GM19240 (cell line): ENCODE data around the gene SLC8A1.

Source experiments
- DNase-seq: peaks from one replicate; pipeline ENCODE4 v3.0.0; 2011; ENCODE audit warnings: low spot score; ENCODE audit not compliant: insufficient read length

SLC8A1 gene

DNA sequence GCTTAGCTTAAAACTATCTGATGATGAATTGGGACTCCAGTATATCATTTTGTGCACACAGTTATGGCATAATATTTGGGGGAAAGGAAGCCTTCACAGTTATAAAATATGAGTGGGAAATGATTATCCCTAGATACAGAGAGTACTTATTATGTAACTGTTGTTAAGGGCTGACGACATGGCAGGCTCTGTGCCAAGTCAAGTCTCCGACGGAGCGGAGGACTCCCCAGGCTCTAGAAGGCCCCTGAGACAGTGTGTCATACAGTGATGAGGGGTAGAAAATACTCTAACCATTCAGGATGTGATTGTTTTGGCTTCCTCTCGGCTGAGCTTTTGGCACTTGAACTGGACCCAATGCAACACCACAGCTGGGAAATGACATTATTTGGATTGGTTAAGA is 211.8 kb downstream of the SLC8A1 start:
- no peak for DNase-seq

DNA sequence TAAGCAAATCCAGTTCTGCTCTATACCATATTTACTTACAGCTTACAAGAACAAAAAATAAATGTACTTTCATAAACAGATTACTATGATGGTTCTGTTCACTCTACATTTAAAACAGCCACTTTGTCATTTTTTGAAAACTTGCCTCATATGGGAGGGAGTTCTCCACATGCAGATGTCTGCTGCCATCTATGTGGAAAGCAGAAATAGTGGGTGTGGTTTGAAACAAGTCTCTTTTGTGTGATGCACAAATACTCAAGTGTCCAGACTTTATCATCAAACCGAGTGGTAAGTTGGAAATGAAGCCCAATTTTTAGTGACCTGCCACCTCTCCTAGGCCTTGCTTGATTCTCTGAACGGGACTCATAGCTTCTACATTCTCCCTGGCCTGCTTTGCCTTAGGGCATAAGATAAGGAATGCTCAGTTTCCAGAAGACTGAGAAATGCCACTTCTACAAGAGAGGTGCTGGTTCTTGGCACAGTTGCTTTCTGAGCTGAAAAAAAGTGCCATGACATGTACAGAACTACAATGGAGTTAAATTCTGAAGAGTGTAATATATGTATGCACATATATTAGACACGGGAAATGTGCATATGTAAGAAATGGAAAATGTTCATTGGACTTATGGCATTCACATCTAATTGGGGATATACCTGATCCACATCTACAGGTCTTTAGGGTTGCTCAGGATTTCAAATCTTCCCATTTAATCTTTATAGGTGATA is 221.0 kb downstream of the SLC8A1 start:
- no peak for DNase-seq

DNA sequence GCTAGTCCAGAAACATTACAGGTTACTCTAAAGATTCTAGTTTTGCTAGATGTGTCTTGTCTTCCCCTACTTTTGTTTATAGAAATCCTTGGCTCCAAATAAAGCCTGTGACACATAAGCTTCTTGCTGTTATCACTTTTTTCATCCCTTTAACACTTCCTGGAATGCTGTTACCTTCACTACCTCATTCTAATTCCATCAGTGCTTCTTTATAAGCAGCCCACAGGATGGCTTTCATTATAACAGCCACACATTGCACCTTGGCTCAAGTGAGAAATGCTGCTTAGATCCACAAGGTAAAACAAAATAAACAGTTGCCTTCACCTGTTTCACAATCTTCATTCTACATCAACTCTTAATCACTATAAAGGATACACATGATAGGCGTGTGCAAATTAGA is 221.7 kb downstream of the SLC8A1 start:
- DNase-seq, result no peak

DNA sequence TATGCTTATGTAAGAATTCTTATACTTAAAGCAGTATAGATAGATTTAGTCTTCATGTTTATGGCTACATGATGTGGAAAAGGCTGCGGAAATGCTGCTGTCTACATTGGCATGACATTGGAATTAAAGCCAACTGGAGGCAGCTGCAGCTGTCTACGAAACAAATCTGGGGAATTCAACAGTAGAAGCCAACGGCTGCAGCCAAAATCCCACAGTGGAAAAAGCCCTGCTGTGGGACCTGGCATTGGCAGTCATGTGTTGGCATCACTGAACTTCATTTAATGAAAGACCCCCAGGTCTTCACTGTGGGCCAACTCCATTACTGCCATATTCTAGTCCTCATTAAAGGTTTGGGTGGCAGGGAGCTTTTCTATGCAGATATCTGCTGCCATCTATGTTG is 223.6 kb downstream of the SLC8A1 start:
- no peak for DNase-seq

DNA sequence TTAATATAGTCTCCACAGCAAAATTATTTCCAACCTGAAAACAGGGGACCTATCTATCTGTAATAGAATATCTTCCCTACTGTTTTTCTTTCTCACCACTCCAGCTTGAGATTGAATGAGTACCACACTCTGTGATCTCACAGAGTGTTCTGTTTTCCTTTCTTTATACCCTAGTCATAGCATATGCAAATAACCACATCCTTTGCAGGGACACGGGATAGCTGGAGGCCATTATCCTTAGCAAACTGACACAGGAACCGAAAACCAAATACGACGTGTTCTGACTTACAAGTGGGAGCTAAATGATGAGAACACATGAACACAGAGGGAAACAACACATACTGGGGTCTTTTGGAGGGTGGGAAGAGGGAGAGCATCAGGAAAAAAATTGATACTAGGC is 224.7 kb downstream of the SLC8A1 start:
- no peak for DNase-seq

DNA sequence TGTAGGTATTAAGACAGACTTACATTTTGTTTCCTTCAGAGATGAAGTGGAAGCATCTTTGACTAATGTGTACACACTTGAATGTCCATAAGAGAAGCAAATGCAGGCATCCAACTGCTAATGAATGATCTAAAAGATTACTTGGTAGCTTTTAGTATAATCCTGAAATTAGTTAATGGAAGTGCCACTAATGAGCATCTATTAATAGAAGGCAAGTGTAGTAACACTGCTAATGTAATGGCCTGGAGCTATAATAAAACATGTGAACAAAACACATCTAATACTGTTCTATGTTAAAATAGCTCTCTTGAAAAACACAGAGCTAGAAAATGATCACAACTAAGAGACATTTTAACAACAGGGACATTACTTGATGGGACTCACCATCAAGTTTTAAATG is 225.3 kb downstream of the SLC8A1 start:
- DNase-seq, result no peak

DNA sequence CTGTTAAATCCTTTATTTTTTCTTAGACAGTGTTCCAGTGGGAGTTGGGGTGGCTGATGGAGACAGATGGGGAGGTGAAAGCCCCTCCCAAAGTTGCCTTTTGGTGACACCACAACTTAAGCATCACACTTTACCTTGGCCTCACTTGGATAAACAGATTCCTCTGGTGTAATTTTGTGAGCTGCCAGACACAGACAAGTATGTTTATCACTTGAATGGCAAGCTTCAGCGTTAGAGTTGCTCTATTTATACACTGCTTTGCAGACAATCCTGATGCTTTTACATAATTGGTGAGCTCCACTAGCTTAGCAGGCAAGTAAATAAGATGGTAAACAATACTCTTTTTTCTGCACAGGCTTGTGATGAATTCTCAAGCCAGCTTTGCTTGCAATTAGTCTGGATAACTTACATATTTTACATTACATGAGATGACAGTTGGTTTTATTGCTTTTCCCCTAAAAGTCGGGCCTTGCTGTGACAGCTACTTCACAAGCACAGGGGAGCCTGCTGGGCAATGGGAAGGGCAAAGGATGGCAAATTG is 226.2 kb downstream of the SLC8A1 start:
- DNase-seq, result no peak

DNA sequence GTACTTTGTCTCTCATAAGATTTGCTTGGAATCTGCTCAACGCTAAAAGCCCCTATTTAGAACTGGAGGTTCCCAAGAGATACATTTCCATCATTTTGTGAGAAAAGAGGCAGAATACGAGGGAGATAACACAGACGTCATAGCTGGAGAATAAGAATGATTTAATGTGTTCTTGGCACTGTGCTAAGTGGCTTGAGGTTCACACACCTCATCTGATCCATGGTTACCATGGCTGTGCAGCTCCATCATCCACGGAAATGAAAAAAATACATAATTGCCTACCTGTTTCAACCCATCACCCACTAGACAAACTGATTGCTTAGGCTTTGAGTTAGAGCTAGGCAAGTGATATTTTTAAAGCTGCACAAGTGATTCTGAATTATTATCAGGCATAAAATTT is 227.6 kb downstream of the SLC8A1 start:
- no peak for DNase-seq

DNA sequence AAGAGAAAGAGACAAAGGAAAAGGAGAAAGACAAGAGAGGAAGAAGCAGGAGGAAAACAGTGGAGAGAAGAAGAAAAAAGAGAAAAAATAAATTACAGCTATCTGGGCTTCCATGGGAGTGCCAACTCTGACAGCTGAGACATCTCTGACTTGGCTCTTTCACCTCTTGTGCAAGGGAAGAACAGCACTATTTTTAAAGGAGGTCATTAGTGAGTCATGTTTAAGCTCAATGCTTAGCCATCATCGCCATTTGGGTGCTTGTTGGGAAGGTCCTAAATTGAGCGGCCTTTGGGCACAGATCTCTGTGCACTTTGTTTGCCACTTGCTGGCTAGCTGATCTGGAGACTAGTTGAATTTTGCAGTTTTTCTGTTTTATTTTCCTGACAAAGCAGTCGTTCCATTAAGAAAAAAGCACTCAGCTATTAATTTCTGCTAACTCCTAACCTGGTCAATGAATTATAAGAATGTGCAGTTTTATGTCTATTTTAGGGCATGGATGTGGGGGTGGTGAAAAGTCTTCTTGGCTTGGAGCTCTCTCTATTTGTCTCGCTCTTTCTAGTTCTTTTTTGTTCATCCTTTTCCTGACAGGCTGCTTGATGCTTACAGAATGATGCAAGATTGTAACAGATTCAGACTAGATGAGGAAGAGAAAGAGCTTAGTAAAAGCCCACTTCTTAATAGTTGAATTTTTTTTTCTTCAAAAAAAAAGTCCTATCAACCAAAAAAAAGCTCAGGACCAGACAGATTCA is 231.5 kb downstream of the SLC8A1 start:
- no peak for DNase-seq

DNA sequence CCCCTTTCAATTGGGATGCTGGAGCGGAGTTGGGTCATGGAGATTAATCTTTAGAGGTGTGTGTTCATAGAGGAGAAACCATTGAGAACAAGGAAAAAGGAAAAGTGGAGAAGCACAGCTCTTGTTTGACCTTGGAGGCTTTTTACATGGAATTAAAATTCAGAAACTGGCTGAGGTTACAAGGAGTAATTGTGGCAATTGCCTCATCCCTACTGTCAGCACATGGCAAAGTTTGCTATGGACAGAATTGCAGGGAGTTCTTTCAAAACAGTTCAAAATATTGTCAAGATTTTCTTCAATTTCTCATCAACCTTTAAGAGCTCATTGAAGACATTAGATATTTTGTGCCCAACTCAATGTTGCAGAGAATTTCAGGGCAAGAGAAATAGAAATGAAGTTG is 232.7 kb downstream of the SLC8A1 start:
- DNase-seq, result no peak

DNA sequence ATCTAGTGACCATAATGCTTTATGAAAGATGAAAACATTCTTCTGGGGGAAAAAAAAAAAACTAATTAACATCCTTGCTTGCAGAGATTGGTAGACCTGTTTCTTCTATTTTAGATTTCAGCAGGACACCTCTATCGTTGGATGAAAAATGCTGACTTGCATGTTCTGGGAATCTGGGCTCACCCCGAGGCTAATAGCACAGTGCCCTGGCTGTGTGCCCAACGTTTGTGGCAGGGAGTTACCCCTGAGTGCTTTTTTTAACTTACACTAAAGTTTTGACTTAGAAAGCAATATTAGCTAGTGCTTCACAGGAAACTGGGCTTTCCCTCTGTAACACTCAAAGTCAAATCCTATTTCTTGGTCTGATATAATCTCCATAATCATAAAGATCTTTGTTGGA is 233.2 kb downstream of the SLC8A1 start:
- DNase-seq, result no peak

DNA sequence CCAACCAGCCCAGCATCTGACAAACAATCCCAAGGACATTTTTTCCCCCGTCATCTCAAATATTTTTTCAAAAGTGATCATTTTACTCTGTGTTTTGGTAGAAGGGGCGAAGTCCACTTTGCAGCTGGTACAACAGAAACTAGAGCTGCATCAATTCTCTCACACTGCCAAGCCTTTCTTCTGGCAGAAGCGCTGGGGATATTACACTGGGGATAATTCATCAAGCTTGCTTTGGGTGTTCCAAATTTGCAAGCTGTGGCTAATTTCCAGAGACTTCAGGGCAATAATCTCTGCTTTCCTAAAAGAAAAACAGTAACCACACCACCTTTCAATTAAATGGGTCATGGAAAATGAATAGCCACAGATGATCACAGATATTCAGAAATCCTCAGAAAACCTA is 238.3 kb downstream of the SLC8A1 start:
- no peak for DNase-seq

DNA sequence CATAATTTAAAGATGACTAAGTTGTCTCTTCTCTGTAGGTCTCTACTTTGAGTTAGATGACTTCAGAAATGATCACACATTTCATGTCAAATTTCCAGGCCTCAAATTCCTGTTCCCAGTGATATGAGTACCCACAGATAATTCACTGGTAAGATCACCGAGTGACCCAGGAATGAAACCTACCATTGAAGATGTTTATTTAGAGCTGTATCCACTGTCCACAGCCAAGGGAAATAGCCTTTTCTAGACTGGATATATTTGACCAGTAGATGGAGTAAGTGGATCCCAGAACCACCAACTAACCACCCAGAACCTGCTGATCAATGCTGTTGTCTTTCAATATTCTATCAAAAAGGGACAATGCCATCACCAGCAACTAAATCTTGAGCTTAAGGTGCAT is 238.8 kb downstream of the SLC8A1 start:
- no peak for DNase-seq

DNA sequence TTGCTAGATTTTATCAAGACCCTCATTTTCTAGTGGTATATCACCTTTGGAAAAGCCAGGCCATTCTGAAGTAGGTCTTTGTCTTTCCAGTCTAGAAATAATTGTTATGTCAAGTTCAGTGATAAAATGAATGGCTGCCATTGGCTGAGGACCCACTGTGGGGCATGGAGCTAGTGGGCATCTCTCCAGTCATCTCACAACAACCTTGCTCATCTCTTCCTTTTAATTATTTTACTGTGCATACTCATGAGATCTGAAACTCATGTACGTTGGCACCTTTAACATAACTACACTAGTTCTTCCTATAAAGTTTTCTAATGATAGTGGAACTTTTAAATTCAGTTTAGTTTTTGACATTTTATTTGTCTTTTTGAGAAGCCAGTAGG is 240.9 kb downstream of the SLC8A1 start:
- no peak for DNase-seq

DNA sequence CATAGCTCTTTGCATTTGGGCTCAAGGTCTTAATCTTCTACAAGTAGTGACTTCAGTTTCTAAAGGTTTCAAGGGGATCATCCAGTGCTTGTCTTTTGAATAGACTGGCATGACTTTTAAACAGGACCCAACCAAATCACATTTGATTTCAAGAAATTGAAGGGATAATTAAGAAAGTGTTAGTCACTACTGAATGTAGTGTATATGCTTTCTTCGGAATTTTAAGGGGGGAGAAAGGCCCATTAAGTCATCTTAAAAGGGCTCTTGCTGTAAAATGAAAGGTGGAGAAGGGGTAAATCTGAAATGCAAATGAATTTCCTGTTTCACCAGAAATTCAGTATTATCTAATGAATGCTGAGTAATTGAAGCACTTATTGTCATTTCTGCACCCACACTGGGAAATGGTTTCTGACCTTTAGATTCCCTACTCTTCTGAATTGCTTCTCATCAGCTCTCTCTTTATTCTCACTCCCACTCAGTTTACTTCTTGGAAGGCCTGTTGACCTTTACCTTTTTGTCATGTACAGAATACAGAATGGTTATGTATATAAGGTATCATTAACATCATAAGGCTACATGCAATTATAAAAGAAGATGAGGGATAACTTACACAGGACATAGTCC is 241.4 kb downstream of the SLC8A1 start:
- DNase-seq, result no peak

DNA sequence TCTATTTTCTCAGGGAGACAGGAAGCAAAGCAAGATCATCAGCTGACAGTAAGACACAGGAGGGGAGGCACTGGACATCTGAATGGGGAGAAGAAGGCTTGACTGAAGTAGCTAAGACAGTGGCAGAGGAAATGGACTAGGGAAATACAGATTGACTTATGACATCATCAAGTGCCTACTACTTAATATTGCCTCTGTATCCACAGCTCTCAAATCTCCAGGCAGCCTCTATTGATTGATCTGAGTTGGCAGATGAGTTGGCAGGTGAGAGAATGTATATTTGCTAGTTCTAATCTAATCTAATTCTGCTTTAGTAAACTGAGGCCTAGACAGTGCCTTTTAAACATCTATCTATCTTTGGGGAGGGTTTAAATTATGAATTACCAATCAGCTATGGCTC is 242.1 kb downstream of the SLC8A1 start:
- no peak for DNase-seq

DNA sequence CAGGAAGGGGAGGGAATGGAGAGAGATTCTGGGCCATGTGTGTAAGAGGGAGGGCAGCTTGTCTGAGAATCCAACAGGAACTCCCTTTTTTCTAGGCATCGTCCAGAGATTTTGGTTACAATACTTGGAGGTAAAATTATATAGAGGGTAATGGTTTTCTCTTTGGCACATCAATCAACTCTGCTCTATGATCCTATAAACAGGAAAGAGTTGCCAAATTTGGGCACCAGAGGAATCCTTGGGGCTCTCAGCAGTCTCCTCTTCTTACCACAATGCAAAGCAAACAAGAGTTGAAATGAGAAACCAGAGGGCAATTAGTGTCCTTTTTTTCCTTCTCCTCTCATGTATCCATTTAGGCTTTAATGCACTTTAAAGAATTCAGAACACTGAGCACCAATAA is 243.4 kb downstream of the SLC8A1 start:
- no peak for DNase-seq

DNA sequence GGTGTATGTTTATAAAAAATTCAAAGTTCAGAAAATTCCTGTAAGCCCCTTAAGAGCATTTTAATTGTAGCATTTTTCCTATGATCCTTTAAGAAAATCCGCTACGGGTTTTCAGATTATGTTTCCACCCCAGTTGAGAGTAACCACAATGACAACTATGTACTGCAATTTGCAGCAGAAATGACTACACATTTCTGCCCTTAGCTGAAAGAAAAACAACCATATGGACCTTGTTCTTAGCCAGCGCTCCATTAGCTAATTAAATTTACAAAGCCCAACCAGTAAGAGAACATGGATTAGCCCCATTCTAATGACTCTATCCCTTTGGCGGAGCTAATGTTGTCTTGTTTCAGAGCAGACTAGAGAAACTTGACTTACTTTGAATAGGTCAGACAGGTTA is 247.6 kb downstream of the SLC8A1 start:
- no peak for DNase-seq

DNA sequence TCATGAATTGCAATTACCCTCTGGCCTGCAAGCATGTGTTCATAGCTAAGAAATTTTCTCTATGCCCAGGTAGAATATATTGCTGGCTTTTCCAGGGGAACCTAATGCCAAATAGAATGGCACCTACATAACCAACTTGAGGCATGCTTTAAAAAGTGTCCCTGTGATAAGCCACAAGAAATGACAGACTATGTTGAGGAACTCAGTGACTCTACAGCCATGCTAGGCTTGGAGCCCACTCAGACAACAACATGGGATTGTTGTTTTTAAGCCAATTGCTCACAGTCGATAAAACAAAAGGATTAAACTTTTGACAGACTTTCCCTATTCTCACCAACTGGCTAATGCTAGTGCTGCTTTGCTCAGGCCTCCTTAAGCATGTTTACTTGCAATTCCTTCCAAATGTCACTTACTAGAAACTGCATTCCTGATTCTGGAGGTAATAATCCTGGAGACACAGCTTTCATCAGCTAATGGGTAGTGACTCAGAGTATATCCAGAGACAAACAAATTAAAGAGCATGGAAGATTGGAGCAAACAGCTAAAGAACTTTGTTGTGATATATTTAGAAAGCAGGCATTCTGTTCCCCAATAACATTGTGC is 249.0 kb downstream of the SLC8A1 start:
- DNase-seq, result no peak

DNA sequence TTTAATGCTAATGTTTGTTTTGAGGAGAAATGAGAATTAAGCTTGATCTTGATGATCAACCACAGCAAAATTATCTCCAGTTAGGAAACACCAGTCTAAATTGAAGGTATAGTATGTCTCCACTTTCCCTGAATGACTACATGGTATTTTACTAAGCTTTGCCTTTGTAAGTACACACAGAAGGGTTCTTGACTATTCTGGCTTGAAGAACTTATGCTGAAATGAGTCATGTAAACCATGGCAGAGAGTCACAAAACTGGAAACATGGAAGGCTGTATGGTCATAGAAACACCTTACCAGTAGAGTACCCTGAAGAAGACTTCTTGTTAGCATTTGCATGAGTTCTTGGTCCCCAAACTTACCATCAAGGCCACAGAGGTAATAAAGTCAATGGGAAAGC is 250.5 kb downstream of the SLC8A1 start:
- no peak for DNase-seq

DNA sequence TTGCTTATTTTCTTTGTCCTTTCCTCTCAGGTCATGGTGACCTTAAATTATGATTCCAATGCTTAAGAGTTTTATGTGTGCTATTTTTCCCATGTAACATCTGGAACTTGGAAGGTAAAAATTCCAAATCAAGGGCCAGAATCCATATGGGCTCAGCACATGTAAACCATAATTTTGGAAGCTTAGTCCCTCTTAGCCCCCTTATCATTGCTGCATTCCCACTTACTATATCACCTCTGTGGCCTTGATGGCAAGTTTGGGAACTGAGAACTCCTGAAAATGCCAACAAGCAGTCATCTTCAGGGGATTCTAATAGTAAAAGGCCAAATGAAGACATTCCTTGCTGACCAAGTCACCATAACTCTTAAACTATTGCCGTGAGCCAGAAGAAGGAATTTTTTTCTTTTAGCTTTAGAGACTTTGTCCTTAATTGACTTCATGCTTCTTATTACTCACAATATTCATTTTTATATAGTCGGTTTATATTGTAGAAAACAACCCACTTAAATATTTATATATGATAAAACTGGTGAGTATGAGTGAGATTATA is 251.4 kb downstream of the SLC8A1 start:
- no peak for DNase-seq

DNA sequence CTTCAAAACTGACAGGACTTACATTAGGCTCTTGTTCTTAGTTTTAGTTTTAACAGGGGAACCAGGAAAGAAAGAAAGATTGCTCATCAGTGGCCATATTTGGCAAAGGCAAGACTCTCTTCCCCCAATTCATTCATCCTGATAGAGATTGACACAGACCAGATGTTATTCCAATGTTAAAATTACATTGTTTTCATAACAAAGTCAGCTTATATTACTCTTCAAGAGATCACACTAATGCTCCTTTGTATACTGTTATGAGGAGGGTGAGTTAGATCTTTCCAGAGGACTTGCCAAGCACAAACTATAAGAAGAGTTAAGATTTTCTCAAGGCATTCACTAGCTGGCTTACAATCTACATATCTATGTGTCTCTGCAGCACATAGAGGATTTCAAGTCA is 252.1 kb downstream of the SLC8A1 start:
- DNase-seq, result no peak
